Measurements from ENCODE around the gene GPHB5. TPM values are rescaled to one million over a fixed set of nuclear protein-coding genes. Genes with fewer than 3 reads are reported as not detected.

The GPHB5 gene
- total RNA-seq, 1 experiment from 2014 or later = not detected

DNA sequence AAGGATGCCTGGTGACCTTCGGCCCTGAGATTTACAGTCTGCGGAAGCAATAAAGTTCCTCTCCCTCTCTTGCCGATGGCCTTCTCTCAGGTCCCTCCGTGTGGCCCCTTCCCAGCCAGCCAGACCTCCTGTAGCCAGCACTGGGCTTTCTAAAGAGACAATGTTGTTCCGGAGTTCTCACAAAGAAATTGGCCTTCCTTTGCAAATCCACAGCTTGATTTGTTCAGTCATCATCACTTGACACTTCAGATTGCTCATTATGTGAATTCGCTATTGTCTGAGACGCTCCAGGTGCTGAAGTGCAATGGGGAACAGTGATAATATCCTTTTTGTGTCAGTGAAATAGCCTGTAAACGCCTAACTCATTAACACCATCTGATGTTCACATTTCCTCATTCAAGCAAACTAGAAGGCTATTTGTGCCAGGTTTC is 43.7 kb upstream of the GPHB5 start:
- no peak overlapping the region for H4K8ac ChIP-seq (replicated peaks; ENCODE audit: insufficient read length, low read depth, low read length)
- H3K23me2 ChIP-seq (ENCODE audit: insufficient read length, low read depth, low read length, poor library complexity, severe bottlenecking) = no peaks in the 10 kb centered on the region
- no peak overlapping the region for H3K9ac ChIP-seq (ENCODE audit: extremely low read depth, insufficient read length, low read length)
- no peak overlapping the region for H3K56ac ChIP-seq (ENCODE audit: insufficient read length, low read depth, low read length)
- no peak overlapping the region for H3K23ac ChIP-seq (ENCODE audit: insufficient read length, low read depth, low read length)
- H3K18ac ChIP-seq (ENCODE audit: insufficient read length, low read depth, low read length) = no peak overlapping the region
- H3K9me3 ChIP-seq (ENCODE audit: control insufficient read depth, low read depth, low read length) = no peaks in the 10 kb centered on the region
- H3K4me2 ChIP-seq (ENCODE audit: insufficient read depth, insufficient read length, low read length) = no peak overlapping the region
- H3K4ac ChIP-seq (ENCODE audit: low read depth, low read length) = no peak overlapping the region
- peaks cover 7 to 8% of the 10 kb centered on the region in 2 experiments for H3K9me3 Mint-ChIP-seq
- no peak overlapping the region for H3K4me3 Mint-ChIP-seq
- H3K4me1 Mint-ChIP-seq = peaks cover 3 to 4% of the 10 kb centered on the region in 2 experiments; a peak in 3 of 4 replicates
- no peaks in the 10 kb centered on the region for H3K27me3 ChIP-seq (ENCODE audit: insufficient read depth, low read length)
- no peak overlapping the region for H4K91ac ChIP-seq (ENCODE audit: insufficient read length, low read depth, low read length)
- no peak overlapping the region for H2AFZ ChIP-seq (ENCODE audit: low read length)
- H2AK5ac ChIP-seq (ENCODE audit: insufficient read length, low read length) = no peak overlapping the region
- no peak overlapping the region for H2BK15ac ChIP-seq (ENCODE audit: low read depth, low read length)
- no peaks in the 10 kb centered on the region for H4K20me1 ChIP-seq (ENCODE audit: control insufficient read depth, insufficient read depth, insufficient read length)
- H2BK12ac ChIP-seq (ENCODE audit: insufficient read length, low read depth, low read length) = no peak overlapping the region
- H3K4me1 ChIP-seq (ENCODE audit: insufficient read depth, low read length) = no peaks in the 10 kb centered on the region
- peak overlapping the region in 1 of 3 experiments; percentile 60; a peak in 1 of 7 replicates for H3K27ac Mint-ChIP-seq
- H3K14ac ChIP-seq (ENCODE audit: insufficient read depth, low read length) = no peak overlapping the region
- no peak overlapping the region for H2BK5ac ChIP-seq (ENCODE audit: insufficient read length, low read length)
- no CpG with 5 or more reads among the region's 8 CpGs for WGBS (ENCODE audit: extremely low coverage, insufficient read length, low lambda C conversion rate)
- H3K79me2 ChIP-seq (ENCODE audit: insufficient read depth, low read length) = no peaks in the 10 kb centered on the region
- H3K27me3 Mint-ChIP-seq (ENCODE audit: low read depth) = no peaks in the 10 kb centered on the region; the same call in 1 of the 2 replicates
- no peaks in the 10 kb centered on the region for H3K79me1 ChIP-seq (ENCODE audit: insufficient read depth, low read depth, low read length, poor library complexity, severe bottlenecking)
- H2BK120ac ChIP-seq (ENCODE audit: low read depth, low read length, poor library complexity, severe bottlenecking) = no peak overlapping the region
- no peak overlapping the region for H3T11ph ChIP-seq (ENCODE audit: low read length)
- DNase-seq = no peak
- no peak overlapping the region for H4K5ac ChIP-seq (ENCODE audit: insufficient read length, low read depth, low read length)
- H2BK20ac ChIP-seq (ENCODE audit: low read depth, low read length, poor library complexity, severe bottlenecking) = no peak overlapping the region
- peaks cover 5 to 11% (median 8%) of the 10 kb centered on the region in 3 experiments; a peak in 4 of 7 replicates for H3K36me3 Mint-ChIP-seq (ENCODE audit: insufficient read depth in 1 of 3, low read depth in 3 of 3)
- TF ChIP-seq, protein P1, sequence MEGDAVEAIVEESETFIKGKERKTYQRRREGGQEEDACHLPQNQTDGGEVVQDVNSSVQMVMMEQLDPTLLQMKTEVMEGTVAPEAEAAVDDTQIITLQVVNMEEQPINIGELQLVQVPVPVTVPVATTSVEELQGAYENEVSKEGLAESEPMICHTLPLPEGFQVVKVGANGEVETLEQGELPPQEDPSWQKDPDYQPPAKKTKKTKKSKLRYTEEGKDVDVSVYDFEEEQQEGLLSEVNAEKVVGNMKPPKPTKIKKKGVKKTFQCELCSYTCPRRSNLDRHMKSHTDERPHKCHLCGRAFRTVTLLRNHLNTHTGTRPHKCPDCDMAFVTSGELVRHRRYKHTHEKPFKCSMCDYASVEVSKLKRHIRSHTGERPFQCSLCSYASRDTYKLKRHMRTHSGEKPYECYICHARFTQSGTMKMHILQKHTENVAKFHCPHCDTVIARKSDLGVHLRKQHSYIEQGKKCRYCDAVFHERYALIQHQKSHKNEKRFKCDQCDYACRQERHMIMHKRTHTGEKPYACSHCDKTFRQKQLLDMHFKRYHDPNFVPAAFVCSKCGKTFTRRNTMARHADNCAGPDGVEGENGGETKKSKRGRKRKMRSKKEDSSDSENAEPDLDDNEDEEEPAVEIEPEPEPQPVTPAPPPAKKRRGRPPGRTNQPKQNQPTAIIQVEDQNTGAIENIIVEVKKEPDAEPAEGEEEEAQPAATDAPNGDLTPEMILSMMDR (conservative IDR thresholded peaks at IDR 0.05) = no peak
- no peak overlapping the region for H3K27ac ChIP-seq (ENCODE audit: insufficient read length, low read depth, low read length)
